SJCRH30 (cell line): ENCODE results near the gene CES4A. TPM values are rescaled to one million over a fixed set of nuclear protein-coding genes. Genes with fewer than 3 reads are reported as not detected.
"Not testable (repeated sequence)": the region's sequence is repeated elsewhere in the genome, so short reads cannot be mapped to it uniquely, and the experiment has no call there.

Experiments used
- DNase-seq, 2 experiments: peaks; one replicate each; pipeline ENCODE4 v3.0.0-alpha.2; 2015 to 2020
- H3K27ac ChIP-seq: fragments of 250-450 bp; sonication (Bioruptor Pico); 2 replicates; pipeline ENCODE4 v1.5.1; 2020; ENCODE audit warnings: mild to moderate bottlenecking, moderate library complexity
- H3K27me3 ChIP-seq: fragments of 250-450 bp; sonication (Bioruptor Pico); 2 replicates; pipeline ENCODE4 v1.5.1; 2020; ENCODE audit warnings: mild to moderate bottlenecking, moderate library complexity
- H3K36me3 ChIP-seq: fragments of 250-450 bp; sonication (Bioruptor Pico); 2 replicates; pipeline ENCODE4 v1.5.1; 2020; ENCODE audit warnings: mild to moderate bottlenecking, moderate library complexity
- H3K4me1 ChIP-seq: fragments of 250-450 bp; sonication (Bioruptor Pico); 2 replicates; pipeline ENCODE4 v1.5.1; 2020; ENCODE audit warnings: mild to moderate bottlenecking, moderate library complexity
- H3K4me3 ChIP-seq: fragments of 250-450 bp; sonication (Bioruptor Pico); 2 replicates; pipeline ENCODE4 v1.5.1; 2020; ENCODE audit warnings: mild to moderate bottlenecking, moderate library complexity
- H3K9me3 ChIP-seq: fragments of 250-450 bp; sonication (Bioruptor Pico); replicated peaks from 2 replicates; pipeline ENCODE4 v1.5.1; 2020; ENCODE audit warnings: mild to moderate bottlenecking, moderate library complexity
- total RNA-seq: library from RNA; depleted of rRNA; stranded (reverse); fragments of >200 nt; shearing (Covaris generic); gene quantifications from 2 replicates; pipeline ENCODE4 v1.2.3, GENCODE V29; 2014

CES4A gene
- total RNA-seq, 1 experiment from 2014 or later = not detected

DNA sequence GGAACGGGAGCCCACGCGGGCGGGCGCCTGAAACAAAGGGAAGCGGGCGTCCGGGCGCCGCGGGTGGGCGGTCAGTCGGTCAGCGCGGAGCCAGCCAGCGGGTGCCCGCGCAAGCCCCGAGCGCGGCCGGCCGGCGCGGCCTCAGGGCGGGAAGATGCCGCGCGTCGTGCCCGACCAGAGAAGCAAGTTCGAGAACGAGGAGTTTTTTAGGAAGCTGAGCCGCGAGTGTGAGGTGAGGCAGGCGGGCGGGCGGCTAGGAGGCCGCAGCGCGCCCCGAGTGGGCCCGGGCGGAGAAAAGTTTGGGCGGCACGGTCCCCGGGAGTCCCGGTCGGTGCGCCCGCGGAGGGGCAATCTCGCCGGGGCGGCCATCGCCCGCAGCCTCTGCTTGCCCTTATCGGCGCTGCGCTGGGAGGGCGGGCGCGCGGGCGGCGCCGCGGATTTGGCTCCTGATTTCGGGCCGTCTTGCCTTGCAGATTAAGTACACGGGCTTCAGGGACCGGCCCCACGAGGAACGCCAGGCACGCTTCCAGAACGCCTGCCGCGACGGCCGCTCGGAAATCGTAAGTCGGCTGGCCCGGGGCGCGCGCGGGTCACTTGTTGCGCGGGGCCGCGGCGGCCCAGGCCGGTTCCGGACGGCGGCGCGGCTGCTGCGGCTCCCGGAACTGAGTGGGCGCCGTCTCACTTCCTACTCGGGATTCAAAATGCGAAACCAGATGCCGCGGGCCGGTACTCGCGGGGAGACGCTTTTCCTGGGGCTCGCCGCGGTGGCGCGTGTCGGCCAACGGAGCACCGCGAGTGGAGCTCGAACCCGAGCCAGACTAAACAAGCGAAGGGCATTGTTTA is 41.1 kb downstream of the CES4A start:
- H3K9me3 ChIP-seq = no peaks in the 10 kb centered on the region
- peak overlapping the region; percentile 76 for H3K27ac ChIP-seq
- no peaks in the 10 kb centered on the region for H3K27me3 ChIP-seq
- DNase-seq = peak; percentile 47 to 55
- H3K4me3 ChIP-seq = peak overlapping the region; percentile 98
- 0 out of 2 replicates have a peak, but pooled peaks cover 11% of the 10 kb centered on the region for H3K4me1 ChIP-seq
- H3K36me3 ChIP-seq = peaks cover 24% of the 10 kb centered on the region

- no peaks in the 10 kb centered on the region for H3K9me3 ChIP-seq
- H3K27me3 ChIP-seq = no peaks in the 10 kb centered on the region
- H3K4me1 ChIP-seq = 0 out of 2 replicates have a peak, but pooled peaks cover 7% of the 10 kb centered on the region
- peak overlapping the region; percentile 98 for H3K4me3 ChIP-seq
- H3K27ac ChIP-seq = peak overlapping the region; percentile 76; the same call in 1 of the 2 replicates
- peaks cover 30% of the 10 kb centered on the region for H3K36me3 ChIP-seq
- DNase-seq = peak in 1 of 2 experiments; percentile 34
Observed at GRCh38 chr16:67030221-67030962, 42.0 kb downstream of the CES4A start.

DNA sequence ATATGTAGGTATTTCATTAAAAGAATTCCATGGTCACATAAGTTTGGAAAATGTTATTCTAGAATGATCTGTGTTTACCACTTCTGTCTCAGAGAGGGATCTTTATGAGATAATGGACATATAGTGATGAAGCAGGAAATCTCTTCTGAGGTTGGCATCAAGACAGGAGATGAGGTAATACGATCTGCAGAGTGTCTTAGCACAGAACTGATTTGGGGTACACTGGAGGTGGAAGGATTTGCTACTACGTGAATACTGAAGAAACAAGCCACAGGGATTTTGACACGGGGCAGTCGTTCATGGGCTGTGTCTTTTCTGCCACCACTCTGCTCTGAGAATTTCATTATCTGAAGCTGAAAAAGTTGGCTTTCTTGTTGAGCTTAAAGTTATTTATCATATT is 46.1 kb downstream of the CES4A start:
- no peak overlapping the region for H3K4me3 ChIP-seq
- no peak overlapping the region for H3K27ac ChIP-seq
- H3K36me3 ChIP-seq = peaks cover 65% of the 10 kb centered on the region
- H3K27me3 ChIP-seq = no peaks in the 10 kb centered on the region
- H3K9me3 ChIP-seq = no peaks in the 10 kb centered on the region
- no peak for DNase-seq
- H3K4me1 ChIP-seq = 0 out of 2 replicates have a peak, but pooled peaks cover 7% of the 10 kb centered on the region

- no peaks in the 10 kb centered on the region for H3K27me3 ChIP-seq
- no peak overlapping the region for H3K27ac ChIP-seq
- H3K4me3 ChIP-seq = no peak overlapping the region
- H3K9me3 ChIP-seq = no peaks in the 10 kb centered on the region
- no peak for DNase-seq
- H3K4me1 ChIP-seq = 0 out of 2 replicates have a peak, but pooled peaks cover 7% of the 10 kb centered on the region
- H3K36me3 ChIP-seq = peaks cover 74% of the 10 kb centered on the region
Observed at GRCh38 chr16:67035364-67035763, 47.0 kb downstream of the CES4A start.

- H3K9me3 ChIP-seq = no peaks in the 10 kb centered on the region
- 0 out of 2 replicates have a peak, but pooled peaks cover 2% of the 10 kb centered on the region for H3K4me1 ChIP-seq
- H3K36me3 ChIP-seq = peaks cover 77% of the 10 kb centered on the region
- no peak overlapping the region for H3K4me3 ChIP-seq
- H3K27me3 ChIP-seq = no peaks in the 10 kb centered on the region
- H3K27ac ChIP-seq = no peak overlapping the region
- no peak for DNase-seq
Observed at GRCh38 chr16:67036323-67036741, 47.9 kb downstream of the CES4A start.

GRCh38 chr16:67039260-67040020 is 51.1 kb downstream of the CES4A start:
- Histone ChIP-seq H3K27ac (no peak overlapping the region), H3K9me3 (no peaks in the 10 kb centered on the region), H3K4me1 (0 out of 2 replicates have a peak, but pooled peaks cover 2% of the 10 kb centered on the region), H3K27me3 (no peaks in the 10 kb centered on the region), H3K4me3 (no peak overlapping the region), H3K36me3 (peaks cover 70% of the 10 kb centered on the region)
- no peak for DNase-seq

DNA sequence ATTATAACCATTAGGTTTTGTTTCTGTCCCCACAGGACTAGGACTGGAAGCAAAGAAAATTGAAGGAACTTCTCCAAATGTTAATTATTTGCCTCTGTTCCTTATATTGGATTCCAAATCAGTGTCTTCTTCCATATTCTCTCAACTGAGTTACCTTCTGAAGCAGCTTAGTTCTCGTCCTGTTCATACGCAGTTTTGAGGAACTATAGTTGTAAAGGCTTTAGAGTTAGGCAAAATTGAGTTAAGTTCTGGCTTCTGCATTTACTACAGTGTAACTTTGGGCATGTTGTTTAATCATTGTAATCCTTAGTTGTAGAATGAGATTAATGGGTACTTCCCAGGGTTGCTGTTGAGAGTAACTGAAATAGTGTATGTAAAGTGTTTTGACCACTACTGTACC is 51.8 kb downstream of the CES4A start:
- Histone ChIP-seq H3K36me3 (peaks cover 68% of the 10 kb centered on the region), H3K27me3 (no peaks in the 10 kb centered on the region), H3K9me3 (no peaks in the 10 kb centered on the region), H3K27ac (no peak overlapping the region), H3K4me1 (0 out of 2 replicates have a peak, but pooled peaks cover 2% of the 10 kb centered on the region), H3K4me3 (no peak overlapping the region)
- no peak for DNase-seq

DNA sequence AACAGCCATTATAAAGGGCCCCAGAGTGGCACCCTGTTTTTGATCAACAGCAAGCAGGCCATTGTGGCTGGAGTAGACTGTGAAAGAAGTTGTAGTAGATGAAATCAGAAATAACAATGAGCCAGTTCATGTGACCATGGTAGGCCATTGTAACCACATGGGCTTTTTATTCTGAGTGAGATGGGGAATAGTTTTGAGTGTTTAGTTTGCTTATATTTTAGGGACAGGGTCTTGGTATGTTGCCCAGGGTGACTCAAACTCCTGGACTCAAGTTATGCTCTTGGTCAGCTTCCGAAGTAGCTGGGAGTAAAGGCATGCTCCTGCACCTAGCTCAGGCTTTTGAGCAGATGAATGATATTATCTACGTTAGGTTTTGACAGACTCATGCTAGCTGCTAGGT is 52.5 kb downstream of the CES4A start:
- H3K27me3 ChIP-seq = no peaks in the 10 kb centered on the region
- H3K9me3 ChIP-seq = no peaks in the 10 kb centered on the region
- no peak for DNase-seq
- no peaks in the 10 kb centered on the region for H3K4me1 ChIP-seq
- no peak overlapping the region for H3K4me3 ChIP-seq
- H3K27ac ChIP-seq = no peak overlapping the region
- H3K36me3 ChIP-seq = peaks cover 68% of the 10 kb centered on the region

- H3K27me3 ChIP-seq, H3K4me1 ChIP-seq, DNase-seq, H3K4me3 ChIP-seq, H3K27ac ChIP-seq, H3K9me3 ChIP-seq: not testable (repeated sequence)
- peaks cover 66% of the 10 kb centered on the region for H3K36me3 ChIP-seq
Observed at GRCh38 chr16:67041520-67041919, 53.1 kb downstream of the CES4A start.

DNA sequence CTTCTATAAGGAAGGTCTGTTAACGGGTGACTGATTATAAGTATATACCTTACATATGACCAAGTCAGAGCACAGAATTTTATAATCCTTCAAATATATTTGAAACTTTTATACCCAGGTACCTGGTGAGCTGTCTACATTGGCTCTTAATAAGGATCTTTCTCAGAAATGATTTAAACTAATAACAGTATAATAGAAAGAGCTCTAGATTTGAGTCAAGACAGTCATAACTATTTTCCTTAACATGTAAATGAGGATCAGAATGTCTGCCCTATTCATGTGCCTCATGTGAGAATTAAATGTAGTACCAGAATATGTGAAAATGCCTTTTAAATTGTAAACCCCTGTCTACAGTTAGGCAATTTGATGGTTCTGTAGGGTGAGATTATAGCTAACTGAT is 55.0 kb downstream of the CES4A start:
- no peaks in the 10 kb centered on the region for H3K4me1 ChIP-seq
- no peaks in the 10 kb centered on the region for H3K27me3 ChIP-seq
- DNase-seq = no peak
- H3K4me3 ChIP-seq = no peak overlapping the region
- H3K36me3 ChIP-seq = peaks cover 58% of the 10 kb centered on the region
- no peaks in the 10 kb centered on the region for H3K9me3 ChIP-seq
- H3K27ac ChIP-seq = no peak overlapping the region

GRCh38 chr16:67050796-67051195 is 62.4 kb downstream of the CES4A start:
- Histone ChIP-seq H3K4me3 (no peak overlapping the region), H3K9me3 (no peaks in the 10 kb centered on the region), H3K27me3 (no peaks in the 10 kb centered on the region), H3K36me3 (peaks cover 26% of the 10 kb centered on the region), H3K4me1 (no peaks in the 10 kb centered on the region), H3K27ac (no peak overlapping the region)
- DNase-seq = no peak

GRCh38 chr16:67052399-67052798 is 64.0 kb downstream of the CES4A start:
- no peak for DNase-seq
- Histone ChIP-seq H3K4me3 (no peak overlapping the region), H3K27me3 (no peaks in the 10 kb centered on the region), H3K4me1 (peaks cover 5% of the 10 kb centered on the region), H3K27ac (no peak overlapping the region), H3K36me3 (peaks cover 19% of the 10 kb centered on the region), H3K9me3 (no peaks in the 10 kb centered on the region)

- Histone ChIP-seq H3K27me3 (no peaks in the 10 kb centered on the region), H3K4me3 (no peak overlapping the region), H3K27ac (no peak overlapping the region), H3K9me3 (no peaks in the 10 kb centered on the region), H3K36me3 (peaks cover 25% of the 10 kb centered on the region), H3K4me1 (peaks cover 5% of the 10 kb centered on the region)
- no peak for DNase-seq
Observed at GRCh38 chr16:67053767-67054334, 65.5 kb downstream of the CES4A start.

GRCh38 chr16:67054901-67055300 is 66.5 kb downstream of the CES4A start:
- Histone ChIP-seq H3K36me3 (peaks cover 22% of the 10 kb centered on the region), H3K4me1 (peaks cover 5% of the 10 kb centered on the region), H3K4me3 (no peak overlapping the region), H3K27ac (no peak overlapping the region), H3K27me3 (no peaks in the 10 kb centered on the region), H3K9me3 (no peaks in the 10 kb centered on the region)
- no peak for DNase-seq
